H1 (cell line): ENCODE measurements around the gene CDYL2. TPM values are rescaled to one million over a fixed set of nuclear protein-coding genes. Genes with fewer than 3 reads are reported as not detected.

ENCODE experiments used
- CTCF ChIA-PET: fragments of 300-600 bp; sonication (Branson Sonifier 250); formaldehyde crosslinking; loops from one replicate; lab custom pipeline; 2021; ENCODE audit not compliant: partially characterized antibody; lab: Charles Lee
- POLR2A ChIA-PET: fragments of 300-600 bp; sonication (Branson Sonifier 250); formaldehyde crosslinking; loops from one replicate; lab custom pipeline; 2021; ENCODE audit warnings: inconsistent platforms; ENCODE audit not compliant: partially characterized antibody; lab: Charles Lee
- DNase-seq, 2 experiments: peaks; one replicate each; pipeline versions ENCODE4 v3.0.0 to v3.0.0-alpha.2; 2010 to 2022; ENCODE audit warnings: low spot score in 2 of 2, low read depth in 1 of 2, mixed read lengths in 1 of 2
- FAIRE-seq: peaks from 2 replicates; lab custom pipeline; 2011; peaks lifted over from hg19 to GRCh38; lab: Jason Lieb, UNC
- H2AFZ ChIP-seq: 2 replicates; pipeline ENCODE4 v1.8.1; 2012; ENCODE audit warnings: low read length, inconsistent platforms
- H2AK5ac ChIP-seq: 2 replicates; pipeline ENCODE4 v1.6.1; 2013; ENCODE audit warnings: low read depth, low read length
- H2BK120ac ChIP-seq: replicated peaks from 2 replicates; pipeline ENCODE3; 2013; ENCODE audit warnings: low read depth, low read length, inconsistent platforms
- H2BK12ac ChIP-seq: 2 replicates; pipeline ENCODE4 v1.6.1; 2013; ENCODE audit warnings: low read depth, low read length
- H2BK15ac ChIP-seq: 2 replicates; pipeline ENCODE4 v1.6.1; 2013; ENCODE audit warnings: low read length
- H2BK20ac ChIP-seq: 2 replicates; pipeline ENCODE4 v1.6.1; 2013; ENCODE audit warnings: low read length
- H2BK5ac ChIP-seq: 2 replicates; pipeline ENCODE4 v1.6.1; 2013; ENCODE audit warnings: low read depth, low read length
- H3K14ac ChIP-seq: 2 replicates; pipeline ENCODE4 v1.6.1; 2013; ENCODE audit warnings: inconsistent platforms; ENCODE audit not compliant: insufficient read length
- H3K18ac ChIP-seq: 2 replicates; pipeline ENCODE4 v1.6.1; 2013; ENCODE audit warnings: low read length; ENCODE audit errors: extremely low read depth
- H3K23ac ChIP-seq: 2 replicates; pipeline ENCODE4 v1.6.1; 2013; ENCODE audit warnings: inconsistent platforms; ENCODE audit not compliant: insufficient read length
- H3K23me2 ChIP-seq: 2 replicates; pipeline ENCODE4 v1.6.1; 2013; ENCODE audit warnings: low read depth, low read length
- H3K27ac ChIP-seq: 2 replicates; pipeline ENCODE4 v1.6.1; 2011; ENCODE audit warnings: low read depth, low read length, inconsistent platforms
- H3K27me3 ChIP-seq, 4 experiments: replicated peaks in 1 of 4; 1 replicate in 1 of 4; 2 replicates in 3 of 4; pipeline versions ENCODE4 v1.6.1 to v1.8.1; 2011 to 2013; ENCODE audit warnings: low read length in 3 of 4, mild to moderate bottlenecking in 3 of 4, inconsistent platforms in 2 of 4, mixed read lengths in 2 of 4, moderate library complexity in 1 of 4; ENCODE audit not compliant: control insufficient read depth in 3 of 4, insufficient read depth in 3 of 4; ENCODE audit errors: extremely low read depth in 1 of 4
- H3K36me3 ChIP-seq, 4 experiments: 2 replicates each; pipeline versions ENCODE4 v1.6.1 to v1.8.1; 2011 to 2013; ENCODE audit warnings: mild to moderate bottlenecking in 4 of 4, low read length in 3 of 4, moderate library complexity in 2 of 4, control low read depth in 1 of 4, inconsistent platforms in 1 of 4; ENCODE audit not compliant: insufficient read depth in 4 of 4, control insufficient read depth in 2 of 4
- H3K4ac ChIP-seq: replicated peaks from 2 replicates; pipeline ENCODE3; 2013; ENCODE audit warnings: low read length, low read depth, mixed read lengths, inconsistent platforms; ENCODE audit not compliant: insufficient read length
- H3K4me1 ChIP-seq, 4 experiments: replicated peaks in 1 of 4; 1 replicate in 1 of 4; 2 replicates in 3 of 4; pipeline versions ENCODE4 v1.6.1 to v1.8.1; 2011 to 2013; ENCODE audit warnings: low read length in 3 of 4, inconsistent platforms in 2 of 4, mixed read lengths in 1 of 4; ENCODE audit not compliant: insufficient read depth in 4 of 4, control insufficient read depth in 3 of 4
- H3K4me2 ChIP-seq, 2 experiments: 2 replicates each; pipeline versions ENCODE4 v1.6.1 to v1.8.1; 2011 to 2013; ENCODE audit warnings: low read depth in 2 of 2, low read length in 2 of 2, control low read depth in 1 of 2, inconsistent platforms in 1 of 2, mild to moderate bottlenecking in 1 of 2; ENCODE audit not compliant: insufficient read depth in 1 of 2
- H3K4me3 ChIP-seq, 4 experiments: fragments of 200-600, 300-600 bp in 1 of 4; sonication (generic), shearing (Covaris generic), sonication (Bioruptor Twin) in 1 of 4; 2 replicates each; pipeline versions ENCODE4 v1.5.1 to v1.8.1; 2011 to 2016; ENCODE audit warnings: low read length in 4 of 4, low read depth in 3 of 4, control low read depth in 2 of 4, inconsistent platforms in 2 of 4, mild to moderate bottlenecking in 2 of 4, mixed read lengths in 1 of 4, moderate library complexity in 1 of 4; ENCODE audit not compliant: insufficient read depth in 2 of 4; ENCODE audit errors: extremely low read depth in 1 of 4
- H3K56ac ChIP-seq: replicated peaks from 2 replicates; pipeline ENCODE3; 2013; ENCODE audit warnings: low read depth, mild to moderate bottlenecking, mixed read lengths, low read length, inconsistent platforms; ENCODE audit not compliant: insufficient read length
- H3K79me1 ChIP-seq: 2 replicates; pipeline ENCODE4 v1.6.1; 2013; ENCODE audit warnings: low read depth, low read length, control low read depth
- H3K79me2 ChIP-seq, 2 experiments: 2 replicates each; pipeline versions ENCODE4 v1.6.1 to v1.8.1; 2012 to 2013; ENCODE audit warnings: low read length in 2 of 2, mild to moderate bottlenecking in 2 of 2, inconsistent platforms in 1 of 2; ENCODE audit not compliant: insufficient read depth in 2 of 2, control insufficient read depth in 1 of 2
- H3K9ac ChIP-seq, 4 experiments: replicated peaks in 1 of 4; 1 replicate in 1 of 4; 2 replicates in 3 of 4; pipeline versions ENCODE4 v1.6.1 to v1.8.1; 2011 to 2013; ENCODE audit warnings: low read depth in 3 of 4, low read length in 3 of 4, control low read depth in 2 of 4, mild to moderate bottlenecking in 2 of 4, moderate library complexity in 2 of 4, inconsistent platforms in 1 of 4; ENCODE audit errors: extremely low read depth in 1 of 4
- H3K9me3 ChIP-seq, 2 experiments: 2 replicates each; pipeline versions ENCODE4 v1.6.1 to v1.8.1; 2012 to 2013; ENCODE audit warnings: mild to moderate bottlenecking in 2 of 2, moderate library complexity in 2 of 2, control low read depth in 1 of 2, inconsistent platforms in 1 of 2, low read depth in 1 of 2, low read length in 1 of 2, mixed read lengths in 1 of 2; ENCODE audit not compliant: insufficient read depth in 2 of 2
- H4K20me1 ChIP-seq, 2 experiments: replicated peaks in 1 of 2; 2 replicates each; pipeline versions ENCODE3 to v1.8.1; 2011 to 2013; ENCODE audit warnings: inconsistent platforms in 2 of 2, low read length in 2 of 2, mild to moderate bottlenecking in 1 of 2; ENCODE audit not compliant: insufficient read depth in 2 of 2, control insufficient read depth in 1 of 2
- H4K5ac ChIP-seq: 2 replicates; pipeline ENCODE4 v1.6.1; 2013; ENCODE audit warnings: low read length, low read depth, mixed read lengths, inconsistent platforms; ENCODE audit not compliant: insufficient read length
- H4K8ac ChIP-seq: 2 replicates; pipeline ENCODE4 v1.8.0; 2013; ENCODE audit warnings: mild to moderate bottlenecking, moderate library complexity, low read length, inconsistent platforms; ENCODE audit not compliant: insufficient read depth; ENCODE audit errors: extremely low read depth
- H4K91ac ChIP-seq: replicated peaks from 2 replicates; pipeline ENCODE3; 2013; ENCODE audit warnings: low read length, mixed read lengths, inconsistent platforms; ENCODE audit not compliant: insufficient read length
- WGBS, 2 experiments: shearing (Covaris generic) in 1 of 2; methylation state at CpG; one replicate each; pipeline versions ENCODE4 v1.1.6 to v1.1.7; 2013 to 2015; ENCODE audit warnings: low lambda C conversion rate in 2 of 2, mixed read lengths in 2 of 2, inconsistent platforms in 1 of 2, low coverage in 1 of 2, missing lambda C conversion rate in 1 of 2; ENCODE audit not compliant: insufficient replicate concordance in 2 of 2, insufficient coverage in 1 of 2, insufficient read length in 1 of 2; ENCODE audit errors: extremely low coverage in 1 of 2, missing lambda C conversion rate in 1 of 2; 5-methylcytosine and 5-hydroxymethylcytosine counted together
- polyA plus RNA-seq, 7 experiments: library from polyadenylated mRNA; depleted of rRNA in 3 of 7; stranded (reverse) in 5 of 7; unstranded in 2 of 7; fragments of >200 nt in 5 of 7; fragments of 200-250 nt in 2 of 7; gene quantifications; 1 replicate in 5 of 7; 2 replicates in 1 of 7; 4 replicates in 1 of 7; pipeline versions ENCODE4 v1.2.1 to v1.2.3, GENCODE V29; 2011 to 2013; ENCODE audit warnings: missing spikeins in 2 of 7, mixed read lengths in 2 of 7
- total RNA-seq: library from RNA; stranded (reverse); fragmentation: NEBNext Ultra II Directional; extraction: Animal tissue kit (Norgen Biotek cat#: 25700); gene quantifications from 2 replicates; pipeline ENCODE4 v1.2.1, GENCODE V29; 2021

CDYL2 gene
- total and polyA plus RNA-seq, 2 of the 8 experiments (the other 6 are each of a cell fraction or from before 2014, with no cell fraction given) = 0.33 to 5.3 TPM

DNA sequence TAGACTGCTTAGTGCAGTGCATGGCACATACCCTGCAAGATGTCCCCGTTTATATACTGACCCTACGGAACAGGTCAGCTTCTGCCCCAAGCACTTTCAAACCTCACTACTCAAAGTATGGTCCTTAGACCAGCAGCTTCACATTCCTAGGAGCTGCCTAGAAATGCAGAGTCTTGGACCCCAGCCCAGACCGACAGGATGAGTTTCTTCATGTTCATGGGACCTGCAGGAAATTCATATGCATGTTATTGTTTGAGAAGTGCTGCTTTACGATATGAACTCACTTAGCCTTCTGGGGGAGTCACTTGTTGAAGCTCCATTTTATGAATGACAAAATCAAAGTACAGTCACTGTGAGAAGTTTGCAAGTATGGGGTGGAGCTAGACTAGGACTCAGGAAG is 181.0 kb downstream of the CDYL2 start:
- FAIRE-seq = no peak
- Histone ChIP-seq H2BK20ac (no peak overlapping the region), H4K5ac (no peak overlapping the region), H3K9me3 (peaks cover 35 to 43% of the 10 kb centered on the region in 2 experiments), H2BK12ac (no peak overlapping the region), H3K4me3 (no peak overlapping the region), H3K36me3 (no peaks in the 10 kb centered on the region), H2AFZ (no peak overlapping the region), H2AK5ac (no peak overlapping the region), H4K91ac (no peak overlapping the region), H3K79me2 (no peaks in the 10 kb centered on the region), H3K18ac (no peak overlapping the region), H2BK5ac (no peak overlapping the region), H3K79me1 (no peaks in the 10 kb centered on the region), H3K4me1 (no peaks in the 10 kb centered on the region), H3K4ac (no peak overlapping the region), H4K20me1 (no peaks in the 10 kb centered on the region), H3K9ac (no peak overlapping the region), H3K23ac (no peak overlapping the region), H3K23me2 (no peaks in the 10 kb centered on the region), H3K4me2 (no peak overlapping the region), H4K8ac (no peak overlapping the region), H2BK120ac (no peak overlapping the region), H3K27me3 (no peaks in the 10 kb centered on the region), H2BK15ac (no peak overlapping the region), H3K27ac (no peak overlapping the region), H3K14ac (no peak overlapping the region), H3K56ac (no peak overlapping the region)
- 82% methylated on average over 4 of the region's 4 CpGs; no CpG with 5 or more reads in 1 of the 2 experiments for WGBS, 2 experiments
- ChIA-PET CTCF (interaction anchor here (1.2 kb wide), 1 partner anchor 59 kb away, joined by 3 read pairs; no protein-coding TSS in a partner anchor), POLR2A (interaction anchor here (0.6 kb wide), 1 partner anchor 1045 kb away, joined by 3 read pairs; no protein-coding TSS in a partner anchor)
- no peak for DNase-seq
